NB4 (cell line): ENCODE data around the gene PRR7.

Experiments
- CTCF ChIP-seq: IDR thresholded peaks from one replicate; pipeline ENCODE4 v1.5.1; 2012; ENCODE audit warnings: low read depth, low read length
- MAX ChIP-seq: IDR thresholded peaks from 2 replicates; pipeline ENCODE4 v1.6.1; 2011; ENCODE audit warnings: low read depth, low read length
- POLR2A ChIP-seq: IDR thresholded peaks from 2 replicates; pipeline ENCODE4 v1.6.1; 2011; ENCODE audit warnings: mild to moderate bottlenecking; ENCODE audit not compliant: insufficient read length; ENCODE audit errors: extremely low read depth

GRCh38 chr5:177487144-177487543, 40.5 kb downstream of the PRR7 start:
- TF ChIP-seq CTCF (no peak), MAX (no peak), POLR2A (no peak)
